ENCODE measurements around the gene BIRC2. TPM values are rescaled to one million over a fixed set of nuclear protein-coding genes. Genes with fewer than 3 reads are reported as not detected.

BIRC2 gene
- total and polyA plus RNA-seq, 10 of the 15 experiments (the other 5 are each of a cell fraction or from before 2014, with no cell fraction given) = 13.8 to 75.8 (median 26.5) TPM

DNA sequence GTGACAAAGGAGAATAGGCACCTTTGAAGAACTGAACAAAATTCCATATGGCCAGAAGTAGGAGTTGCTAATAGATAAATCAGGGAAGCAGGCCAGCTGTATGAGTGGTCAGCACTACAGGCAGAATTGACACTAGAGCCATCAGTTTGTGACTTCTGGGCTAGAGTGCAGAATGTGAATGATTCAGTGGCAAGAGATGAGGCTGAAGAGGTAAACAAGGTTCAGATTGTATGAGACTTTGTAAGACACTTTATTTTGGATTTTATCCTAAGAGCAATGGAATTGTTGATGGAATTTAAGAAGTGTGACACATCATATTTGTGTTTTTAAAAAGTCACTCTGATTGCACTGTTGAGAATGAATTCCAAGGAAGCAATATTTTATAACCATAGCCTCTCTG lies 16.8 kb upstream of the BIRC2 start:
- SMC1A ChIA-PET (ENCODE audit: uncharacterized antibody, unreplicated experiment) = interaction anchor here (2.3 kb wide), 1 partner anchor 36 kb away, joined by 7 read pairs; no protein-coding TSS in a partner anchor
- Histone ChIP-seq H2AFZ (ENCODE audit: control insufficient read depth, low read depth, low read length) (no peak overlapping the region), H3K79me2 (ENCODE audit: control insufficient read depth, insufficient read depth, low read length) (peaks cover 28% of the 10 kb centered on the region), H4K20me1 (ENCODE audit: control insufficient read depth, insufficient read depth) (no peaks in the 10 kb centered on the region), H3K27ac (ENCODE audit: control insufficient read depth, insufficient read depth) (no peak overlapping the region), H3K9ac (ENCODE audit: control insufficient read depth, insufficient read depth, low read length) (no peak overlapping the region), H3K4me3 (no peak overlapping the region), H3K4me2 (ENCODE audit: control insufficient read depth, insufficient read depth) (no peak overlapping the region), H3K9me3 (replicated peaks; ENCODE audit: control insufficient read depth, insufficient read depth, low read length) (no peaks in the 10 kb centered on the region), H3K27me3 (replicated peaks in 1 of 2; ENCODE audit: control insufficient read depth in 2 of 2, insufficient read depth in 2 of 2, low read length in 1 of 2) (no peaks in the 10 kb centered on the region), H3K36me3 (ENCODE audit: control insufficient read depth in 2 of 2, insufficient read depth in 2 of 2, low read length in 1 of 2) (peaks cover 10 to 44% of the 10 kb centered on the region in 2 experiments), H3K4me1 (ENCODE audit: control insufficient read depth, insufficient read depth, low read length) (no peaks in the 10 kb centered on the region; the same call in 1 of the 2 replicates)
- CTCF ChIA-PET = no interaction called here
- BruUV-seq (replicated peaks) = no TSS peak
- no peak for FAIRE-seq
- intact Hi-C loops (cut with micrococcal nuclease; ENCODE audit: unreplicated experiment) (no loop called here), in situ Hi-C loops (cut with MboI) (no loop called here)
- peak; percentile 7; the same call in 1 of the 3 replicates for ATAC-seq
- POLR2A ChIA-PET = no interaction called here
- no peak for DNase-seq (ENCODE audit: low read depth, low spot score)
- RAD21 ChIA-PET (ENCODE audit: unreplicated experiment) = no interaction called here
- TF ChIP-seq RBBP5 (conservative IDR thresholded peaks at IDR 0.05) (no peak), KLF5 (IDR thresholded peaks at IDR 0.05; ENCODE audit: partially characterized antibody) (no peak)

- 97% methylated on average over 2 of the region's 2 CpGs for WGBS (ENCODE audit: insufficient coverage, insufficient replicate concordance, low lambda C conversion rate, missing lambda C conversion rate)
- peaks cover 10 to 47% of the 10 kb centered on the region in 2 experiments for H3K36me3 ChIP-seq (ENCODE audit: control insufficient read depth in 2 of 2, insufficient read depth in 2 of 2, low read length in 1 of 2)
- no peaks in the 10 kb centered on the region for H4K20me1 ChIP-seq (ENCODE audit: control insufficient read depth, insufficient read depth)
- POLR2A ChIA-PET = no interaction called here
- DNase-seq (ENCODE audit: low read depth, low spot score) (no peak), FAIRE-seq (no peak), ATAC-seq (no peak)
- CTCF ChIA-PET = interaction anchor here (1.6 to 5.6 kb wide), 4 partner anchors 11 to 282 kb away, joined by 7 to 35 read pairs (median 20); no protein-coding TSS in a partner anchor
- H3K4me3 ChIP-seq = no peak overlapping the region
- no peak overlapping the region for H2AFZ ChIP-seq (ENCODE audit: control insufficient read depth, low read depth, low read length)
- in situ Hi-C loops (cut with MboI) (no loop called here), intact Hi-C loops (cut with micrococcal nuclease; ENCODE audit: unreplicated experiment) (no loop called here)
- peaks cover 18% of the 10 kb centered on the region for H3K79me2 ChIP-seq (ENCODE audit: control insufficient read depth, insufficient read depth, low read length)
- no peak overlapping the region for H3K27ac ChIP-seq (ENCODE audit: control insufficient read depth, insufficient read depth)
- no peak overlapping the region for H3K9ac ChIP-seq (ENCODE audit: control insufficient read depth, insufficient read depth, low read length)
- SMC1A ChIA-PET (ENCODE audit: uncharacterized antibody, unreplicated experiment) = interaction anchor here (1.1 to 1.7 kb wide), 2 partner anchors 37 to 333 kb away, joined by 3 to 10 read pairs; no protein-coding TSS in a partner anchor
- H3K9me3 ChIP-seq (replicated peaks; ENCODE audit: control insufficient read depth, insufficient read depth, low read length) = no peaks in the 10 kb centered on the region
- no peaks in the 10 kb centered on the region for H3K27me3 ChIP-seq (replicated peaks in 1 of 2; ENCODE audit: control insufficient read depth in 2 of 2, insufficient read depth in 2 of 2, low read length in 1 of 2)
- H3K4me2 ChIP-seq (ENCODE audit: control insufficient read depth, insufficient read depth) = no peak overlapping the region
- no TSS peak for BruUV-seq (replicated peaks)
- RAD21 ChIA-PET (ENCODE audit: unreplicated experiment) = interaction anchor here (1.4 kb wide), 1 partner anchor 11 kb away, joined by 4 read pairs; no protein-coding TSS in a partner anchor
- H3K4me1 ChIP-seq (ENCODE audit: control insufficient read depth, insufficient read depth, low read length) = no peaks in the 10 kb centered on the region; the same call in 1 of the 2 replicates
- no peak for TF ChIP-seq PRDM15 (CRISPR knock-in tag; IDR thresholded peaks at IDR 0.05)
- TF ChIP-seq, protein P1, sequence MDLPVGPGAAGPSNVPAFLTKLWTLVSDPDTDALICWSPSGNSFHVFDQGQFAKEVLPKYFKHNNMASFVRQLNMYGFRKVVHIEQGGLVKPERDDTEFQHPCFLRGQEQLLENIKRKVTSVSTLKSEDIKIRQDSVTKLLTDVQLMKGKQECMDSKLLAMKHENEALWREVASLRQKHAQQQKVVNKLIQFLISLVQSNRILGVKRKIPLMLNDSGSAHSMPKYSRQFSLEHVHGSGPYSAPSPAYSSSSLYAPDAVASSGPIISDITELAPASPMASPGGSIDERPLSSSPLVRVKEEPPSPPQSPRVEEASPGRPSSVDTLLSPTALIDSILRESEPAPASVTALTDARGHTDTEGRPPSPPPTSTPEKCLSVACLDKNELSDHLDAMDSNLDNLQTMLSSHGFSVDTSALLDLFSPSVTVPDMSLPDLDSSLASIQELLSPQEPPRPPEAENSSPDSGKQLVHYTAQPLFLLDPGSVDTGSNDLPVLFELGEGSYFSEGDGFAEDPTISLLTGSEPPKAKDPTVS (IDR thresholded peaks at IDR 0.05; ENCODE audit: low read depth, low read length) = no peak
- TF ChIP-seq, protein P2, sequence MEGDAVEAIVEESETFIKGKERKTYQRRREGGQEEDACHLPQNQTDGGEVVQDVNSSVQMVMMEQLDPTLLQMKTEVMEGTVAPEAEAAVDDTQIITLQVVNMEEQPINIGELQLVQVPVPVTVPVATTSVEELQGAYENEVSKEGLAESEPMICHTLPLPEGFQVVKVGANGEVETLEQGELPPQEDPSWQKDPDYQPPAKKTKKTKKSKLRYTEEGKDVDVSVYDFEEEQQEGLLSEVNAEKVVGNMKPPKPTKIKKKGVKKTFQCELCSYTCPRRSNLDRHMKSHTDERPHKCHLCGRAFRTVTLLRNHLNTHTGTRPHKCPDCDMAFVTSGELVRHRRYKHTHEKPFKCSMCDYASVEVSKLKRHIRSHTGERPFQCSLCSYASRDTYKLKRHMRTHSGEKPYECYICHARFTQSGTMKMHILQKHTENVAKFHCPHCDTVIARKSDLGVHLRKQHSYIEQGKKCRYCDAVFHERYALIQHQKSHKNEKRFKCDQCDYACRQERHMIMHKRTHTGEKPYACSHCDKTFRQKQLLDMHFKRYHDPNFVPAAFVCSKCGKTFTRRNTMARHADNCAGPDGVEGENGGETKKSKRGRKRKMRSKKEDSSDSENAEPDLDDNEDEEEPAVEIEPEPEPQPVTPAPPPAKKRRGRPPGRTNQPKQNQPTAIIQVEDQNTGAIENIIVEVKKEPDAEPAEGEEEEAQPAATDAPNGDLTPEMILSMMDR (IDR thresholded peaks at IDR 0.05 in 2 of 3, conservative IDR thresholded peaks at IDR 0.05 in 1 of 3; ENCODE audit: control insufficient read depth in 2 of 3, extremely low read depth in 1 of 3, insufficient read depth in 1 of 3, low read depth in 3 of 3, low read length in 3 of 3) = no peak
- TF ChIP-seq CHD4 (IDR thresholded peaks at IDR 0.05) = no peak
Observed at GRCh38 chr11:102331341-102331740, 15.7 kb upstream of the BIRC2 start.

Data from GM12878 (cell line).